ENCODE measurements around the gene EPB41. TPM values are rescaled to one million over a fixed set of nuclear protein-coding genes. Genes with fewer than 3 reads are reported as not detected.

EPB41 gene
- total and polyA plus RNA-seq, 7 donors, result 13.2 to 35.1 (median 27.1) TPM

DNA sequence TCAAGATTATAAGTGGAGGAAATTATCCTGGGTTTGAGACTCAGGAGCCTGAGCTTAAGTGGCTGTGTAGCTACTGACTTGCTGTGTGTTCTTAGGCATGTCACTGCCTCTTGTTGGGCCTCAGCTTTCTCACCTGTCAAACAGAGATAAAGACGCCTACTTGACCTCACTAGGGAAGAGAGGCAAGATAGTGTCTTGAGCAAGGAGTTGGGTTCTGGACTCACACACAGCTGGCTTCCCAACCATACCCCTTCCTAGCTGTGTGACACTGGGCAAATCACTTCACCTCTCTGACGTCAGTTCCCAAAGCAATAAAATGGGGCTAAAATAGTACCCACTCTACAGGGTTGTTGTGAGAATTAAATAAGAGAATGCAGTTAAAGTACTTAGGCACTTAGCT lies 11.6 kb upstream of the EPB41 start:
- TF ChIP-seq EP300 (IDR thresholded peaks at IDR 0.05) (no peak), POLR2A (IDR thresholded peaks at IDR 0.05) (no peak), POLR2AphosphoS5 (IDR thresholded peaks at IDR 0.05) (no peak)
- TF ChIP-seq, protein P1, sequence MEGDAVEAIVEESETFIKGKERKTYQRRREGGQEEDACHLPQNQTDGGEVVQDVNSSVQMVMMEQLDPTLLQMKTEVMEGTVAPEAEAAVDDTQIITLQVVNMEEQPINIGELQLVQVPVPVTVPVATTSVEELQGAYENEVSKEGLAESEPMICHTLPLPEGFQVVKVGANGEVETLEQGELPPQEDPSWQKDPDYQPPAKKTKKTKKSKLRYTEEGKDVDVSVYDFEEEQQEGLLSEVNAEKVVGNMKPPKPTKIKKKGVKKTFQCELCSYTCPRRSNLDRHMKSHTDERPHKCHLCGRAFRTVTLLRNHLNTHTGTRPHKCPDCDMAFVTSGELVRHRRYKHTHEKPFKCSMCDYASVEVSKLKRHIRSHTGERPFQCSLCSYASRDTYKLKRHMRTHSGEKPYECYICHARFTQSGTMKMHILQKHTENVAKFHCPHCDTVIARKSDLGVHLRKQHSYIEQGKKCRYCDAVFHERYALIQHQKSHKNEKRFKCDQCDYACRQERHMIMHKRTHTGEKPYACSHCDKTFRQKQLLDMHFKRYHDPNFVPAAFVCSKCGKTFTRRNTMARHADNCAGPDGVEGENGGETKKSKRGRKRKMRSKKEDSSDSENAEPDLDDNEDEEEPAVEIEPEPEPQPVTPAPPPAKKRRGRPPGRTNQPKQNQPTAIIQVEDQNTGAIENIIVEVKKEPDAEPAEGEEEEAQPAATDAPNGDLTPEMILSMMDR (IDR thresholded peaks at IDR 0.05), result no peak

DNA sequence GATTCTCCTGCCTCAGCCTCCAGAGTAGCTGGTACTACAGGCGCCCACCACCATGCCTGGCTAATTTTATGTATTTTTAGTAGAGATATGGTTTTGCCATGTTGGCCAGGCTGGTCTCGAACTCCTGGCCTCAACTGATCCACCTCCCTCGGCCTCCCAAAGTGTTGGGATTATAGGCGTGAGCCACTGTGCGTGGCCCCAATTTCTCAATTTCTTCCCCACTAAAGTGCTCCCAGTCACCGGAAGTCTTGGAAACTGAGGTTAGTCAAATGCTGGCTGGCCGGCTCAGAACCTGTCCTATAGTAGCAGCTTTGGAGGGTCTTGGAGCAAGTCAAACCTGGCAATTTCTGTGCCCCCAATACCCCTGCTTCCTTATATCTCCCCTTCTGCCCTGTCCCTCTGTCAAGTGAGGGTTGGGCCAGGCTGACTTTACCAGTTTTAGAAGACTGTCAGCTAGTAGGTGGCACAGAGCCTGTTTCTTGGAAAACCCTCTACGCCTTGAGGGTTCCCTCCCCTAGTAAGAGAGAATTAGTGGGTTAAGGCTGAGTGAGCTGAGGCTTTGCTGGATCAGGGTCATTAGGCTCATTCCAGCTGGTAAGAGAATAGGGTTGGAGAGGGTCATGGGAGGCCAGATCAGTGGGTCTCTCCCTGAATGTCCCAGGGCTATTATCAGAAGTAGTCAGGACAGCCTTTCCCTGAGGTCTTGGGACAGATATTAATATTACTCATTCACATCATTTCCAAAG lies 8.3 kb upstream of the EPB41 start:
- TF ChIP-seq, protein P1 (IDR thresholded peaks at IDR 0.05), result no peak
- TF ChIP-seq EP300 (IDR thresholded peaks at IDR 0.05), result no peak
- TF ChIP-seq POLR2A (IDR thresholded peaks at IDR 0.05), result no peak
- no peak for TF ChIP-seq POLR2AphosphoS5 (IDR thresholded peaks at IDR 0.05)
- Histone ChIP-seq H3K27ac (no peak overlapping the region), H3K27me3 (no peaks in the 10 kb centered on the region), H3K9me3 (no peaks in the 10 kb centered on the region), H3K4me3 (no peak overlapping the region), H3K4me1 (no peaks in the 10 kb centered on the region), H3K36me3 (no peaks in the 10 kb centered on the region)
- intact Hi-C loops (cut with DNase I), result no loop called here
- 94 to 97% methylated on average over 8 of the region's 8 CpGs for WGBS, 2 donors
- no peak for DNase-seq

More for the DNA sequence above, 11.6 kb upstream of the EPB41 start:
- WGBS, 2 donors, result 92 to 93% methylated on average over 2 of the region's 2 CpGs
- no peak overlapping the region for H3K27ac ChIP-seq
- H3K27me3 ChIP-seq, result no peaks in the 10 kb centered on the region
- no peak for DNase-seq
- H3K4me3 ChIP-seq, result no peak overlapping the region
- H3K4me1 ChIP-seq, result peaks cover 0 to 18% (median 14%) of the 10 kb centered on the region in 4 donors
- H3K36me3 ChIP-seq, result no peaks in the 10 kb centered on the region
- H3K9me3 ChIP-seq, result no peaks in the 10 kb centered on the region
- intact Hi-C loops (cut with DNase I), result no loop called here

DNA sequence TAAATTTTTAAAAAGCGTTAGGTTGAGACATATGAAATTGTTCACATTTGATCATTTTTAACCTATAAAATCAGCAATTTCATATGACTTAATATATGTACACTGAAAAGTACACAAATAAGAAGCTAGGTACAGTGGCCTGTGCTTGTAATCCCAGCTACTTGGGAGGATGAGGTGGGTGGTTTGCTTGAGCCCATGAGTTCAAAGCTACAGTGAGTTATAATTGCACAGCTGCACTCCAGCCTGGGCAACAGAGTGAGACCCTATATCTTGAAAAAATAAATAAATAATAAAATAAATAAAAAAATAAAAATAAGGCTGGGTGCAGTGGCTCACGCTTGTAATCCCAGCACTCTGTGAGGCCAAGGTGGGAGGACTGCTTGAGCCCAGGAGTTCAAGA lies 5.2 kb upstream of the EPB41 start:
- no peaks in the 10 kb centered on the region for H3K36me3 ChIP-seq
- peaks cover 0 to 6% (median 3%) of the 10 kb centered on the region in 4 donors for H3K4me1 ChIP-seq
- no peak for DNase-seq
- no peaks in the 10 kb centered on the region for H3K27me3 ChIP-seq
- 99 to 100% methylated on average over 2 of the region's 2 CpGs for WGBS, 2 donors
- no peaks in the 10 kb centered on the region for H3K9me3 ChIP-seq
- intact Hi-C loops (cut with DNase I), result no loop called here
- TF ChIP-seq, protein P1 (IDR thresholded peaks at IDR 0.05), result no peak
- TF ChIP-seq POLR2A (IDR thresholded peaks at IDR 0.05) (no peak), EP300 (IDR thresholded peaks at IDR 0.05) (no peak), POLR2AphosphoS5 (IDR thresholded peaks at IDR 0.05) (no peak)
- no peak overlapping the region for H3K27ac ChIP-seq
- no peak overlapping the region for H3K4me3 ChIP-seq

DNA sequence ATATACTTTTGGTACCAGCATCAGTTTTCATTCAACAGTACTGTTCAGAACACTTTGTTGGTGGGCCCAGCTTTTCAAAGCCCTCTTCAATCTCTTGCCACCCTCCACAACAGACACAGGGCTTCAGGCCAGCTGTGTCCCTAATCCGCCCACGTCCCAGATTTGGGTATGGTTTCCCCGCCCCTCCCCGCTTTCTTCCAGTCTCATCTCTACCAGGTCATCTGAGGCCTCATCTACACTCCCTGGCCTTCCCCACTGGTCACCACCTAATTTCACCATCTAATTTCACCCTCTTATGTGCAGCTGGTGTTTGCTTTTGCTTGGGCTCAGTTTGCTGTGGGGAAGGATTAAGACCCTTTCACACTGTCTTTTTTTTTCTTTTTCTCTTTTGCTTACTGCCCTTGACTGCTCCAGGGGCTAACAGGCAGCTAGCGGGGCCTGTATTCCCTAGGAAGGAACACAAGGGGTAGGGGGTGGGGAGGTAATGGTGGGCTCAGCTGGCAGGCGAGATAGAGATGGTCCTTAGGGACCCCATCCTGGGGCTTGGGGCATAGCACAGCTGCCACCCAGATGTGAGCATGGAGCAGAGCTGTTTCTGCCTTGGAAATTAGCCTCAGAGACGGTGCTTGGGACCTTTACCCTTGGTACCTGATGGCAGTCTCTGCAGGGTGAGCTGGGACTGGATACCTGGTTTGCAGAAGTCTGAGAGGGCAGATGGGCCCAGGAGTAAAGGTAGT lies 3.8 kb upstream of the EPB41 start:
- TF ChIP-seq, protein P1 (IDR thresholded peaks at IDR 0.05), result no peak
- no peak for TF ChIP-seq POLR2AphosphoS5 (IDR thresholded peaks at IDR 0.05)
- no peak for TF ChIP-seq POLR2A (IDR thresholded peaks at IDR 0.05)
- TF ChIP-seq EP300 (IDR thresholded peaks at IDR 0.05), result no peak
- Histone ChIP-seq H3K36me3 (no peaks in the 10 kb centered on the region), H3K27me3 (no peaks in the 10 kb centered on the region), H3K4me1 (peaks cover 0 to 15% (median 9%) of the 10 kb centered on the region in 4 donors), H3K27ac (no peak overlapping the region), H3K9me3 (no peaks in the 10 kb centered on the region), H3K4me3 (no peak overlapping the region)
- intact Hi-C loops (cut with DNase I), result loop anchor here (10.0 kb wide), 1 partner anchor 214 kb away; the partner anchor contains the start of gene TMEM200B
- no peak for DNase-seq
- WGBS, 2 donors, result 90 to 92% methylated on average over 7 of the region's 7 CpGs

Measured in sigmoid colon (tissue), 7 donors.